ENCODE results near the gene TMEM207. TPM values are rescaled to one million over a fixed set of nuclear protein-coding genes. Genes with fewer than 3 reads are reported as not detected.

Gene TMEM207
- total RNA-seq, 1 donor from 2014 or later: not detected

GRCh38 chr3:190497811-190498210 lies 48.1 kb upstream of the TMEM207 start:
- peak; percentile 3 for DNase-seq (ENCODE audit: low read depth)
- H3K4me2 ChIP-seq (ENCODE audit: low read length): no peak overlapping the region
- no peaks in the 10 kb centered on the region for H3K27me3 Mint-ChIP-seq (ENCODE audit: low read depth, unreplicated experiment)

GRCh38 chr3:190496859-190497258 lies 47.2 kb upstream of the TMEM207 start:
- no peak for TF ChIP-seq CTCF (IDR thresholded peaks at IDR 0.05; ENCODE audit: insufficient read depth, low read depth, low read length)
- no peak for TF ChIP-seq EZH2 (IDR thresholded peaks at IDR 0.05; ENCODE audit: insufficient read depth, low read length)
- Histone ChIP-seq H4K20me1 (ENCODE audit: insufficient read depth, low read length) (no peaks in the 10 kb centered on the region), H3K27ac (ENCODE audit: low read depth, low read length) (no peak overlapping the region), H2AFZ (ENCODE audit: low read depth, low read length) (no peak overlapping the region), H3K79me2 (ENCODE audit: insufficient read depth, low read length) (no peaks in the 10 kb centered on the region), H3K4me1 (ENCODE audit: insufficient read depth, low read length) (no peaks in the 10 kb centered on the region), H3K36me3 (ENCODE audit: insufficient read depth, low read length) (no peaks in the 10 kb centered on the region), H3K4me3 (ENCODE audit: insufficient read depth, low read depth, low read length) (no peak overlapping the region), H3K9ac (ENCODE audit: low read length) (no peak overlapping the region), H3K27me3 (ENCODE audit: insufficient read depth, low read length) (no peaks in the 10 kb centered on the region), H3K9me3 (ENCODE audit: insufficient read depth, low read depth, low read length) (no peaks in the 10 kb centered on the region), H3K4me2 (ENCODE audit: low read length) (no peak overlapping the region)
- Mint-ChIP-seq H3K27me3 (ENCODE audit: low read depth, unreplicated experiment) (no peaks in the 10 kb centered on the region), H3K9me3 (ENCODE audit: unreplicated experiment) (peaks cover 2% of the 10 kb centered on the region), H3K36me3 (ENCODE audit: low read depth, unreplicated experiment) (no peaks in the 10 kb centered on the region), H3K27ac (ENCODE audit: unreplicated experiment) (no peak overlapping the region), H3K4me1 (ENCODE audit: low read depth, unreplicated experiment) (peaks cover 3% of the 10 kb centered on the region), H3K4me3 (ENCODE audit: unreplicated experiment) (no peak overlapping the region)
- DNase-seq (ENCODE audit: low read depth) (no peak), FAIRE-seq (no peak)

More at GRCh38 chr3:190497811-190498210, 48.1 kb upstream of the TMEM207 start:
- Histone ChIP-seq H3K27me3 (ENCODE audit: insufficient read depth, low read length) (no peaks in the 10 kb centered on the region), H3K4me3 (ENCODE audit: insufficient read depth, low read depth, low read length) (no peak overlapping the region), H3K9me3 (ENCODE audit: insufficient read depth, low read depth, low read length) (no peaks in the 10 kb centered on the region), H2AFZ (ENCODE audit: low read depth, low read length) (no peak overlapping the region), H3K9ac (ENCODE audit: low read length) (no peak overlapping the region), H4K20me1 (ENCODE audit: insufficient read depth, low read length) (no peaks in the 10 kb centered on the region), H3K4me1 (ENCODE audit: insufficient read depth, low read length) (no peaks in the 10 kb centered on the region), H3K36me3 (ENCODE audit: insufficient read depth, low read length) (no peaks in the 10 kb centered on the region), H3K27ac (ENCODE audit: low read depth, low read length) (no peak overlapping the region), H3K79me2 (ENCODE audit: insufficient read depth, low read length) (no peaks in the 10 kb centered on the region)
- Mint-ChIP-seq H3K9me3 (ENCODE audit: unreplicated experiment) (no peaks in the 10 kb centered on the region), H3K27ac (ENCODE audit: unreplicated experiment) (no peak overlapping the region), H3K4me1 (ENCODE audit: low read depth, unreplicated experiment) (no peaks in the 10 kb centered on the region), H3K36me3 (ENCODE audit: low read depth, unreplicated experiment) (no peaks in the 10 kb centered on the region), H3K4me3 (ENCODE audit: unreplicated experiment) (no peak overlapping the region)
- no peak for TF ChIP-seq EZH2 (IDR thresholded peaks at IDR 0.05; ENCODE audit: insufficient read depth, low read length)
- no peak for TF ChIP-seq CTCF (IDR thresholded peaks at IDR 0.05; ENCODE audit: insufficient read depth, low read depth, low read length)
- FAIRE-seq: no peak

- Histone ChIP-seq H3K36me3 (ENCODE audit: insufficient read depth, low read length) (no peaks in the 10 kb centered on the region), H3K27ac (ENCODE audit: low read depth, low read length) (no peak overlapping the region), H4K20me1 (ENCODE audit: insufficient read depth, low read length) (no peaks in the 10 kb centered on the region), H3K4me3 (ENCODE audit: insufficient read depth, low read depth, low read length) (no peak overlapping the region), H2AFZ (ENCODE audit: low read depth, low read length) (no peak overlapping the region), H3K79me2 (ENCODE audit: insufficient read depth, low read length) (no peaks in the 10 kb centered on the region), H3K27me3 (ENCODE audit: insufficient read depth, low read length) (no peaks in the 10 kb centered on the region), H3K9ac (ENCODE audit: low read length) (no peak overlapping the region), H3K9me3 (ENCODE audit: insufficient read depth, low read depth, low read length) (no peaks in the 10 kb centered on the region), H3K4me2 (ENCODE audit: low read length) (no peak overlapping the region), H3K4me1 (ENCODE audit: insufficient read depth, low read length) (no peaks in the 10 kb centered on the region)
- TF ChIP-seq CTCF (IDR thresholded peaks at IDR 0.05; ENCODE audit: insufficient read depth, low read depth, low read length) (no peak), EZH2 (IDR thresholded peaks at IDR 0.05; ENCODE audit: insufficient read depth, low read length) (no peak)
- FAIRE-seq: no peak
- no peak for DNase-seq (ENCODE audit: low read depth)
- no peaks in the 10 kb centered on the region for H3K27me3 Mint-ChIP-seq (ENCODE audit: low read depth, unreplicated experiment)
- H3K36me3 Mint-ChIP-seq (ENCODE audit: low read depth, unreplicated experiment): no peaks in the 10 kb centered on the region
- no peak overlapping the region for H3K4me3 Mint-ChIP-seq (ENCODE audit: unreplicated experiment)
- H3K27ac Mint-ChIP-seq (ENCODE audit: unreplicated experiment): no peak overlapping the region
- H3K9me3 Mint-ChIP-seq (ENCODE audit: unreplicated experiment): peaks cover 2% of the 10 kb centered on the region
- peaks cover 9% of the 10 kb centered on the region for H3K4me1 Mint-ChIP-seq (ENCODE audit: low read depth, unreplicated experiment)
These were observed 46.1 kb upstream of the TMEM207 start for GRCh38 chr3:190495796-190496195.

Measured in astrocyte (in vitro differentiated cells and primary cell).